Urinary bladder (tissue), 4 donors: ENCODE results near the gene XYLT1. TPM values are rescaled to one million over a fixed set of nuclear protein-coding genes. Genes with fewer than 3 reads are reported as not detected.

Experiments
- DNase-seq: peaks from one replicate; pipeline ENCODE4 v3.0.0-alpha.2; 2015; ENCODE audit errors: extremely low spot score
- H3K27ac ChIP-seq: one replicate; pipeline ENCODE4 v1.5.1; 2013; ENCODE audit warnings: low read depth, mild to moderate bottlenecking, moderate library complexity
- H3K36me3 ChIP-seq: one replicate; pipeline ENCODE4 v1.6.1; 2013; ENCODE audit warnings: mild to moderate bottlenecking, moderate library complexity; ENCODE audit not compliant: insufficient read depth
- H3K4me1 ChIP-seq: one replicate; pipeline ENCODE4 v1.6.1; 2013; ENCODE audit warnings: mild to moderate bottlenecking, moderate library complexity; ENCODE audit not compliant: insufficient read depth
- H3K4me3 ChIP-seq: one replicate; pipeline ENCODE4 v1.5.1; 2013; ENCODE audit warnings: low read depth, low read length
- WGBS: extraction: QIAGEN DNeasy Blood & Tissue Kit; methylation state at CpG from one replicate; pipeline ENCODE4 v1.1.7; 2013; 5-methylcytosine and 5-hydroxymethylcytosine counted together
- polyA plus RNA-seq: library from polyadenylated mRNA; stranded (reverse); fragments of 200-250 nt; gene quantifications from one replicate; pipeline ENCODE4 v1.2.3, GENCODE V29; 2013
- total RNA-seq: library from RNA; depleted of rRNA; stranded (reverse); fragments of >200 nt; gene quantifications from one replicate; pipeline ENCODE4 v1.2.3, GENCODE V29; 2014
- donor health status: healthy with polysubstance abuse.
- donor health status: healthy.

XYLT1 gene
- total and polyA plus RNA-seq, 2 donors, result 10.1 to 13.4 TPM

GRCh38 chr16:17212606-17213005 lies 258.2 kb downstream of the XYLT1 start:
- no peak for DNase-seq
- Histone ChIP-seq H3K4me1 (no peaks in the 10 kb centered on the region), H3K36me3 (no peaks in the 10 kb centered on the region), H3K27ac (no peak overlapping the region), H3K4me3 (no peak overlapping the region)
- WGBS, result 86% methylated on average over 6 of the region's 6 CpGs

DNA sequence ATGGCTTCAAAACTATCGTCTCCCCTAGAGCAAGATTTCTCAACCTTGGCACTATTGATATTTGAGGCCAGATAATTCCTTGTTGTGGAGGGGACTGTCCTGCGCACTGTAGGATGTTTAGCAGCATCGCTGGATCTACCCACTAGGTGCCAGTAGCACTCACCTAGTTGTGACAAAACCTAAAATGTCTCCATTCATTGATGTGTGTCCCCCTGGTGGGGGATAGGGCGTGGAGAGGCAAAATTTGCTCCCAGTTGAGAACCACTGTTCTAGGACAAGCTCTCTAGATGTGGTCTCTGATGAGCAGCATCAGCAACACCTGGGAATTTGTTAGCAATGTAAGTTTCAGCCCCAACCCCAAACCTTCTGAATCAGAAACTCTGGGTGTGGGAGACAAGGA lies 259.0 kb downstream of the XYLT1 start:
- Histone ChIP-seq H3K4me1 (no peaks in the 10 kb centered on the region), H3K27ac (no peak overlapping the region), H3K36me3 (no peaks in the 10 kb centered on the region), H3K4me3 (no peak overlapping the region)
- WGBS, result 77% methylated on average over 4 of the region's 4 CpGs
- no peak for DNase-seq

DNA sequence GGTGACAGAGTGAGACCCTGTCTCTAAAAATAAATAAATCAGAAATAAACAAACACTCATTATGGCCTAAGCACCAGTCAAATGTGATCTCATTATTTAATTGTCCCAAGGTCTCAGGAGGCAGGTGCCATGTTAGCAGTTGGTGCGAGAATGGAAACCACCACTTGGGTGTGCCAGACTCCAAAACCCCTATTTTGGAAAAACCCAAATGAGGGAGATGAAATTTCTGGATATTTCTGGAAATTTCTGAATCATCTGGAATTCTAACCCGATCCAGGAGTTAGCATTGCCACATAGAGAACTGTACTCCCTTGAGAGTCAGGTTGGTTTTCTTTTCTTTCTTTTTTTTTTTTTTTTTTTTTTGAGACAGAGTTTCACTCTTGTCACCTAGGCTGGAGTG lies 264.0 kb downstream of the XYLT1 start:
- DNase-seq, result no peak
- H3K36me3 ChIP-seq, result no peaks in the 10 kb centered on the region
- WGBS, result 95% methylated on average over 2 of the region's 2 CpGs
- H3K4me3 ChIP-seq, result no peak overlapping the region
- H3K27ac ChIP-seq, result no peak overlapping the region
- H3K4me1 ChIP-seq, result no peaks in the 10 kb centered on the region

DNA sequence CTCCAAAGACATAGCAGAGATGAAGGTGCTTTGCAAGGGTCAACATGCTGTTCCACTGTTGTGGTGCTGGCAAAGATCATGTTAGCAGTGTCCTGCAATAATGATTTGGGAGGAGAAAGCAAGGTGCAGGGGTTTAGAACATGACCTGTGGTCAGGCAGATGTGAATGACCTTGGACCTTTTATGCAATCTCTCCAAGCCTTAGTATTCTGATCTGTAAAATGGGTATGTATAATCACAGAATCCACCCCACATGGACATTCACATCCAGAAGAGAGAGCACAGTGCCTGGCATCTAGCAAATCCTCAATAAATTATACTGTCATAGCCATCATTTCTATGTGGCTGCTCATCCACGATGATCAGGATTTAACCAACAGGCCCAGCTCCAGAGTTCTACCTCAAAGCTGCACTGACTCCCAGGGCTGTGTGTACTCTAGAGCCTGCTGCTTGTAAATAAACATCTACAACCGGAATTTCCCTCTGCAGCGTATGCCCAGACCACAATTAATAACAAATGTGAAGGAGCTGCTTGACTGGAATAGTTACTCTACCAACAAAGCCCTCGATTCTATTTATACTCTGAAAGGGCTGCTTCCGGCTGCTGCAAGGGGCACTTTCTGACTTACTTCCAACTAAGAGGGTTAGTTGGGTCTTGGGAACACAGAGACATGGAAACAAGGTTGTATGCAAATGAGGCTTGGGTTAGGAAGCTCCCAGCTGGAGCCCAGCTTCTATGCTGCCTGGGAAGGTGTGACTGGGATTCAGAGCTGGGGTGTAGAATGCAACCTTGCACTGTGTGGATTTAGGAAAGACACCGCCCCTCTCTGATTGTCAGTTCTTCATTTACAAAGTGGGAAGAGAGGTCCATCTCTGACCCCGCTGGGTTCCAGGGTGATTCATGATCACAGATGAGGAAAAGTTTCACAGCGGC lies 265.2 kb downstream of the XYLT1 start:
- H3K27ac ChIP-seq, result no peak overlapping the region
- WGBS, result 47% methylated on average over 8 of the region's 8 CpGs

GRCh38 chr16:17204644-17205043 lies 266.1 kb downstream of the XYLT1 start:
- WGBS, result 72% methylated on average over 2 of the region's 2 CpGs
- H3K27ac ChIP-seq, result no peak overlapping the region
- no peaks in the 10 kb centered on the region for H3K36me3 ChIP-seq
- no peak for DNase-seq
- H3K4me3 ChIP-seq, result no peak overlapping the region
- no peaks in the 10 kb centered on the region for H3K4me1 ChIP-seq

More for the DNA sequence above, 265.2 kb downstream of the XYLT1 start:
- Histone ChIP-seq H3K36me3 (no peaks in the 10 kb centered on the region), H3K4me1 (no peaks in the 10 kb centered on the region), H3K4me3 (no peak overlapping the region)
- peak; percentile 36 for DNase-seq

- 93% methylated on average over 2 of the region's 2 CpGs for WGBS
- no peaks in the 10 kb centered on the region for H3K36me3 ChIP-seq
- DNase-seq, result no peak
- no peaks in the 10 kb centered on the region for H3K4me1 ChIP-seq
- H3K27ac ChIP-seq, result no peak overlapping the region
- no peak overlapping the region for H3K4me3 ChIP-seq
These were observed 266.6 kb downstream of the XYLT1 start for GRCh38 chr16:17204206-17204605.

- DNase-seq, result no peak
- no peak overlapping the region for H3K4me3 ChIP-seq
- H3K27ac ChIP-seq, result no peak overlapping the region
- no peaks in the 10 kb centered on the region for H3K36me3 ChIP-seq
- H3K4me1 ChIP-seq, result no peaks in the 10 kb centered on the region
- WGBS, result 88% methylated on average over 1 of the region's 1 CpG
These were observed 267.3 kb downstream of the XYLT1 start for GRCh38 chr16:17203424-17203823.

GRCh38 chr16:17199135-17199534 lies 271.6 kb downstream of the XYLT1 start:
- Histone ChIP-seq H3K4me1 (no peaks in the 10 kb centered on the region), H3K4me3 (no peak overlapping the region), H3K36me3 (no peaks in the 10 kb centered on the region), H3K27ac (no peak overlapping the region)
- WGBS, result 95% methylated on average over 3 of the region's 3 CpGs
- no peak for DNase-seq

GRCh38 chr16:17196526-17196925 lies 274.2 kb downstream of the XYLT1 start:
- H3K27ac ChIP-seq, result no peak overlapping the region
- no peaks in the 10 kb centered on the region for H3K4me1 ChIP-seq
- no peak for DNase-seq
- H3K4me3 ChIP-seq, result no peak overlapping the region
- no peaks in the 10 kb centered on the region for H3K36me3 ChIP-seq
- WGBS, result 85% methylated on average over 3 of the region's 3 CpGs

DNA sequence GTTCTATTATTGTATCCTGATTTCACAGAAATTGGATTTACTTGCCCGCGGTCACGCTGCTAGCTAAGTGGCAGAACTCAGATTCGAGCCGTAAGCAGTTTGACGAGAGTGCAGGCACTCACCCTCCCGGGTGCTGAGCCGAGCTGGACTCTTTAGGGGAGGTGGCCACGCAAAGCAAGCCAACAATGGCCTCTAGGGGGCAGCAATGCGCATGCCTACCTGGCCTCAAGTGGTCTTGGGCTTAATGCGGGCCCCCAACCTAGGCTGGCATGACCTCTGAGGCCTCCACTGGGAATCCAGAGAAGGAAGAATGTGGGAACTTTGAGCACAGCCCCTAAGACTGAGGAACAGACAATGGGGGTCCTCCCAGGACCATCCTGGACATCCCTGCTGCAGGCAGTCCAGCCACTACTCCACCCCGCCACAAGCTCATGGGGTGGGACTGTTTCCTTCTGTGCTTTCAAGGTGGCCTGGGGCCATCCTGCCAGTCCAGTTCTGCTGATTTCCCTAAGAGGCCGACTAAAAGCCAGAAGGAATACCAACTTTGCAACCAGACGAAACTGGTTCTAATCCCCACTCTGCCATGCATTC lies 276.5 kb downstream of the XYLT1 start:
- no peaks in the 10 kb centered on the region for H3K36me3 ChIP-seq
- no peak overlapping the region for H3K27ac ChIP-seq
- DNase-seq, result no peak
- H3K4me1 ChIP-seq, result no peaks in the 10 kb centered on the region
- H3K4me3 ChIP-seq, result no peak overlapping the region
- WGBS, result 58% methylated on average over 14 of the region's 14 CpGs

DNA sequence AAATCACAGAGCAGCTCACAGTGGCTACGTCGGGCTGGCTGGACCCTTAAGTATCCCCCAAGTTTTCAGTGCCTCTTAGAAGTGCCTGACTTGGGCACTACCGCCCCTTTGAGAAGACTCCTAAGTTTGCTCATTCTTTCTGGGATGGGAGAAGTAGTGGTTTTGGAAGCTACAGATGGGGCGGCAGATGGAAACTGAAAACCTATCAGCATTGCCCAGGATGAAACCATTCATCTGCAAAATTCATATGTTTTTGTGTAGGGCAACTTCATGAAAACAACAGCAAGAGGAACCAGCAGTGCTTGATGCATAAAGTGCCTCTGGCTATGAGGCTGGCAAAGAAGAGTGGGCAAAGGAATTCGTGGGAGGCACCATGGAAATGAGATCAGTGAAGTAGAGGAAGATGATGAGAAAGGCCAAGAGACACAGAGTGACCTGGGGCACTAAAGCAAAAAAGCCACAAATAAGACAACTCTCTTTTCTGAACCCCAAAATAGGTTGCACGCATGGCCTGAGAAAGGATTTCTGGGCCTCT lies 277.1 kb downstream of the XYLT1 start:
- Histone ChIP-seq H3K4me1 (no peaks in the 10 kb centered on the region), H3K4me3 (no peak overlapping the region), H3K36me3 (no peaks in the 10 kb centered on the region), H3K27ac (no peak overlapping the region)
- 86% methylated on average over 6 of the region's 6 CpGs for WGBS
- DNase-seq, result no peak

GRCh38 chr16:17184026-17184425 lies 286.7 kb downstream of the XYLT1 start:
- no peak for DNase-seq
- Histone ChIP-seq H3K27ac (no peak overlapping the region), H3K36me3 (no peaks in the 10 kb centered on the region), H3K4me1 (no peaks in the 10 kb centered on the region), H3K4me3 (no peak overlapping the region)
- 78% methylated on average over 7 of the region's 7 CpGs for WGBS

GRCh38 chr16:17177959-17178905 lies 292.5 kb downstream of the XYLT1 start:
- no peaks in the 10 kb centered on the region for H3K4me1 ChIP-seq
- no peaks in the 10 kb centered on the region for H3K36me3 ChIP-seq
- no peak for DNase-seq
- H3K4me3 ChIP-seq, result no peak overlapping the region
- no peak overlapping the region for H3K27ac ChIP-seq
- 76% methylated on average over 14 of the region's 14 CpGs for WGBS
